ENCODE measurements around the gene MTG1.

Gene MTG1

DNA sequence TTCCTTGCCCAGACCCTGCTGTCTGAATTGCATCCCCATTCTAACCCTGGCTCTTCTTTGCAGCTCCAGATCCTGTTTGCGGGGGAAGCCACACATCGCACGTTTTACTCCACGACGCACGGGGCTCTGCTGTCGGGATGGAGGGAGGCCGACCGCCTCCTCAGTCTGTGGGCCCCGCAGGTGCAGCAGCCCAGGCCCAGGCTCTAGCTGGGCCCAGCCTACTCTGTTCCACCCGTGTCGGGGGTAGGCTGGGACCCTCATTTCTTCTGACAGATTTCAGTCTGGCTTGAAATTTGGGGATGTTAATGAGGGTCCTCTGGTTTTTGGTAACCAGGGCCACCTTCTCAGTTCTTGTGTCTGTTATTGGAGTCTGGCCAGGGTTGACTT, 2.7 kb upstream of the MTG1 start:
- in situ Hi-C loops (cut with MboI; ENCODE audit: low sequenced_read_pairs), result no loop called here
- DNase-seq (ENCODE audit: low spot score in 2 of 2), result no peak
- Histone ChIP-seq H3K4me3 (no peak overlapping the region), H3K4me1 (peaks cover 4% of the 10 kb centered on the region; the same call in 1 of the 2 replicates), H3K9me3 (no peaks in the 10 kb centered on the region), H3K27me3 (ENCODE audit: low read depth) (no peaks in the 10 kb centered on the region), H3K36me3 (replicated peaks) (peaks cover 8% of the 10 kb centered on the region)

DNA sequence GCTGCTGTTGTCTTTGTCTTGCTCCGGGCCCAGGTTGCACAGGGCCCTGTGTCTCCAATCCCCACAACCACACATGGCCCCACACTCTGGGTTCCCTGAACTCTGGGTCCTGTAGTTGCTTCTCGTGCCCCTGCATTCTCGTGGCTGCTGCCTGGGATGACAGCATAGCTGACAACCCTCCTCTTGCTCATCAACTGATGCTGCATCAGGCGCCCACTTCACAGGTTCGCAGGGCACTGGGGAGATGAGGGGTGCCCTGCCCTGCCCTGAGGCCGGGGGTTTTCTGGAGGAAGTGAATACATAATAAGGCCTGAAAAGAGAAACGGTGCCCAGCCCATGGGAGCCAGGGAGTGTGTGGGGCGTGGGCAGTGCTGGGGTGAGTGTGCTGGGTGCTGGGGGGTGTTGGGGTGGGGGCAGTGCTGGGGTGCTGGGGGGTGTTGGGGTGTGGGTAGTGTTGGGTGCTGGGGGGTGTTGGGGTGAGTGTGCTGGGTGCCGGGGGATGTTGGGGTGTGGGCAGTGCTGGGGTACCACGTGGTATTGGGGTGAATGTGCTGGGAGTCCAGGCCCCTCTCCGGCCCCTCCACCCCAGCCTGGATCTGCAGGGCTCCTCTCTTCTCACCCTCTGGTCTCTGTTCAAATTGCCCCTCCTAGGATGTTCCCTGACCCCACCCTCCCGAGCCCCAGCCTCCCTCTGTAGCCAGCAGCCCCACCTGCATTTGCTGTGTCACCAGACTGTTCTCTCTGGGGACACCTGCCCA, 2.0 kb upstream of the MTG1 start:
- no peaks in the 10 kb centered on the region for H3K27me3 ChIP-seq (ENCODE audit: low read depth)
- in situ Hi-C loops (cut with MboI; ENCODE audit: low sequenced_read_pairs), result no loop called here
- H3K4me3 ChIP-seq, result no peak overlapping the region
- peaks cover 4% of the 10 kb centered on the region; the same call in 1 of the 2 replicates for H3K4me1 ChIP-seq
- H3K9me3 ChIP-seq, result no peaks in the 10 kb centered on the region
- DNase-seq (ENCODE audit: low spot score in 2 of 2), result no peak
- H3K36me3 ChIP-seq (replicated peaks), result peaks cover 11% of the 10 kb centered on the region

DNA sequence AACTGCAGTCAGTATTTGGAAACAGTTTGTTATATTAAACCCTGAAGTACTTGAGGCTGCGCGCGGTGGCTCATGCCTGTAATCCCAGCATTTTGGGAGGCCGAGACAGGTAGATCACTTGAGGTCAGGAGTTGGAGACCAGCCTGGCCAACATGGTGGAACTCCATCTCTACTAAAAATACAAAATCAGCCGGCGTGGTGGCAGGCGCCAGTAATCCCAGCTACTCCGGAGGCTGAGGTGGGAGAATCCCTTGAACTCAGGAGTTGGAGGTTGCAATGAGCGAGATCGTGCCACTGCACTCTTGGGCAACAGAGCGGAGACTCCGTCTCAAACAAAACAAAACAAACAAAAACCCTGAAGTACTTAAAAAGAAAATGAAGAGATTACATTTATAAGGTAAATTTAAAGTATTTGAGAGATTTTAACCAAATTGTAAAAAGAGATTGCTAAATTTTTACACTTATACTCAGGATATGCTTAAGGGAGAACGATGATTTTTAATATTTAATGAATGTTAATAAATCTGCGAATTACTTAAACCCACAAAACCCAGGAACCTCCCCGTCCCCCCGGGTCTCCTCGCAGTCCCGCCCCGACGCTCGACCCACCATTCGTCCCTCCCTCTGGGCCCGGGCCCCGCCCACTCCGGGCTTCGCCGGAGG, 425 bp upstream of the MTG1 start:
- peaks cover 4% of the 10 kb centered on the region; the same call in 1 of the 2 replicates for H3K4me1 ChIP-seq
- in situ Hi-C loops (cut with MboI; ENCODE audit: low sequenced_read_pairs), result no loop called here
- DNase-seq (ENCODE audit: low spot score in 2 of 2), result no peak
- H3K36me3 ChIP-seq (replicated peaks), result peaks cover 19% of the 10 kb centered on the region
- H3K4me3 ChIP-seq, result peak overlapping the region; percentile 82
- no peaks in the 10 kb centered on the region for H3K9me3 ChIP-seq
- no peaks in the 10 kb centered on the region for H3K27me3 ChIP-seq (ENCODE audit: low read depth)

DNA sequence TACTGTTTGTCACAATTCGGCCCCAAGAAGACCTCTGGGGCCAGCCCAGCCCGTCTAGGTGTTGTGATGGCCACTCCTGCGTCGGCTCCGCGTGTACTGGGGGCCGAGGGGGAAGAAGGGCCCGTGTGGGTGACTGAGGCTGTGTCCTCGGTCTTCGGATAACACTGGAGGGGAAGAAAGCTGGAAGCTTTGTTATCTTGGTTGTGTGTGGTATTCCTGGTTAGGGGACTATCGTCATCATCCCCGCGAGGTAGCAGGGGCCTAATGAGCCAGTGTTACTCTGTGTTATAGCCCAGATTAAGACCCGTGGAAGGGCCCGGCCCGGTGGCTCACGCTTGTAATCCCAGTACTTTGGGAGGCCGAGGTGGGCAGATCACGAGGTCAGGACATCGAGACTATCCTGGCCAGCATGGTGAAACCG, 854 bp downstream of the MTG1 start:
- in situ Hi-C loops (cut with MboI; ENCODE audit: low sequenced_read_pairs), result no loop called here

DNA sequence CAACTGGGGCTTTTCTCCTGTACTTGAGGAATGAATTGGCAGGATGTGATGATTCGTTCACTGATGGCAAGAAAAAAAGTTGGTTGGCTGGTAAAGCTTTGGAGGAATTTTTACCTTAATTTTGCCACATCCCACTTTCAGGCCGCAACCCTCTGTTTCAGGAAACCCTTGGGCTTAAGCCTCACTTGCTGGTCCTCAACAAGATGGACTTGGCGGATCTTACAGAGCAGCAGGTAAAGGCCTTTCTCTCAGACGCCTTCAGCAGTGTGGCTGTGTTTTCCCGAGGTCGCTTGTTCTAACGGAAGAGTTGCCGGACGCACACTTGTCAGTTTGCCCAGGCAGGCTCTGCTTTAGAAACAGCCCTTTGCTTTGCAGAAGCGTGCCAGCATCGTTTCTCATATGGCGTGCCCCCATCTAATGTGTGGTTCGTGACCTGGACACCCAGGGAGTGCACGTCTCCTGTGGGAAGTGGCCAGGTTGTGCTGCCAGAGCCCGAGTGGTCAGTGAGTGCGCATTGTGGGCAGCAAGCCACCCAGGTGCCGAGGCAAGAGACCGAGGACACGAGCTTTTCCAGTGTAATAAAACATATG, 2.2 kb downstream of the MTG1 start:
- in situ Hi-C loops (cut with MboI; ENCODE audit: low sequenced_read_pairs), result no loop called here
- H3K27me3 ChIP-seq (ENCODE audit: low read depth), result no peaks in the 10 kb centered on the region
- no peak for DNase-seq (ENCODE audit: low spot score in 2 of 2)
- peaks cover 4% of the 10 kb centered on the region; the same call in 1 of the 2 replicates for H3K4me1 ChIP-seq
- peaks cover 41% of the 10 kb centered on the region for H3K36me3 ChIP-seq (replicated peaks)
- no peaks in the 10 kb centered on the region for H3K9me3 ChIP-seq
- H3K4me3 ChIP-seq, result no peak overlapping the region

More for the DNA sequence above, 854 bp downstream of the MTG1 start:
- no peaks in the 10 kb centered on the region for H3K9me3 ChIP-seq
- peak overlapping the region; percentile 82 for H3K4me3 ChIP-seq
- no peaks in the 10 kb centered on the region for H3K27me3 ChIP-seq (ENCODE audit: low read depth)
- H3K4me1 ChIP-seq, result peaks cover 4% of the 10 kb centered on the region; the same call in 1 of the 2 replicates
- DNase-seq (ENCODE audit: low spot score in 2 of 2), result no peak
- H3K36me3 ChIP-seq (replicated peaks), result peaks cover 31% of the 10 kb centered on the region

DNA sequence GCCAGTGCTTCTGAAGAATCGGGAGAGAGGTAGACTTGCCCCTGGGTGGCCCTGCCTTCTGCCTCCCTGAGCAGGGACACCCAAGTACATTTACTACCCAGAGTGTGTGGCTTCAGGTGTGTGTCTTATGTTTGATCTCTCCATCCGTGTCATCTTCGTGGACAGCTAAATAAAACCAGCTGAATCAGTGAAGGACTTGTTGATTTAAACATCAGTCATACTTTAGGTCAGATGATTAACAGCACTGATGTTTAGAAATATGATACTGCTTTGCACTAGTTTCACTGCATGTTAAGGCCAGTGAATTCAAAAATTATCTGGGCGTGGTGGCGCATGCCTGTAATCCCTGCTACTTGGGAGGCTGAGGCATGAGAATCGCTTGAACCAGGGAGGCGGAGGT, 4.0 kb downstream of the MTG1 start:
- H3K9me3 ChIP-seq, result no peaks in the 10 kb centered on the region
- peaks cover 56% of the 10 kb centered on the region for H3K36me3 ChIP-seq (replicated peaks)
- in situ Hi-C loops (cut with MboI; ENCODE audit: low sequenced_read_pairs), result no loop called here
- H3K4me1 ChIP-seq, result peaks cover 4% of the 10 kb centered on the region; the same call in 1 of the 2 replicates
- no peak for DNase-seq (ENCODE audit: low spot score in 2 of 2)
- H3K4me3 ChIP-seq, result no peak overlapping the region
- H3K27me3 ChIP-seq (ENCODE audit: low read depth), result no peaks in the 10 kb centered on the region

DNA sequence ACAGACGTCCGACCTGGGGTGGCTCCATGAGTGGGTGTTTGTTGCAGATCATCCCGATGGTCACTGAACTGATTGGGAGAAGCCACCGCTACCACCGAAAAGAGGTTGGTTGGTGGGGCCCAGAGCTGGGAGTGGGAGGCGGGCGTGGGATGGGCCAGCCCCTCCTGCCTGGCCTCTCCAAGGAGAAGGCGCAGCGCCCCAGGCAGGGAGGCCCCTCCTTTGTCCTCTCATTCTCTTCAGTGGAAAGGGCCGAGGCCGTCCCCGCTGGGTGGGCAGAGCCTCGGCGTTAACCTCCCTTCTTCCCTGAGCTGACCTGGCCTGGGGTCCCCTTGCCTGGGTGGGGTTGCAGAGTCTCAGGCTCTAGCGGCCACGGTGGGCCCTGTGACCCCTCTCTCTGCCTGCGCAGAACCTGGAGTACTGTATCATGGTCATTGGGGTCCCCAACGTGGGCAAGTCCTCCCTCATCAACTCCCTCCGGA, 5.2 kb downstream of the MTG1 start:
- H3K27me3 ChIP-seq (ENCODE audit: low read depth), result no peaks in the 10 kb centered on the region
- H3K9me3 ChIP-seq, result no peaks in the 10 kb centered on the region
- no peaks in the 10 kb centered on the region for H3K4me1 ChIP-seq
- no peak overlapping the region for H3K4me3 ChIP-seq
- DNase-seq (ENCODE audit: low spot score in 2 of 2), result no peak
- H3K36me3 ChIP-seq (replicated peaks), result peaks cover 60% of the 10 kb centered on the region
- in situ Hi-C loops (cut with MboI; ENCODE audit: low sequenced_read_pairs), result no loop called here

DNA sequence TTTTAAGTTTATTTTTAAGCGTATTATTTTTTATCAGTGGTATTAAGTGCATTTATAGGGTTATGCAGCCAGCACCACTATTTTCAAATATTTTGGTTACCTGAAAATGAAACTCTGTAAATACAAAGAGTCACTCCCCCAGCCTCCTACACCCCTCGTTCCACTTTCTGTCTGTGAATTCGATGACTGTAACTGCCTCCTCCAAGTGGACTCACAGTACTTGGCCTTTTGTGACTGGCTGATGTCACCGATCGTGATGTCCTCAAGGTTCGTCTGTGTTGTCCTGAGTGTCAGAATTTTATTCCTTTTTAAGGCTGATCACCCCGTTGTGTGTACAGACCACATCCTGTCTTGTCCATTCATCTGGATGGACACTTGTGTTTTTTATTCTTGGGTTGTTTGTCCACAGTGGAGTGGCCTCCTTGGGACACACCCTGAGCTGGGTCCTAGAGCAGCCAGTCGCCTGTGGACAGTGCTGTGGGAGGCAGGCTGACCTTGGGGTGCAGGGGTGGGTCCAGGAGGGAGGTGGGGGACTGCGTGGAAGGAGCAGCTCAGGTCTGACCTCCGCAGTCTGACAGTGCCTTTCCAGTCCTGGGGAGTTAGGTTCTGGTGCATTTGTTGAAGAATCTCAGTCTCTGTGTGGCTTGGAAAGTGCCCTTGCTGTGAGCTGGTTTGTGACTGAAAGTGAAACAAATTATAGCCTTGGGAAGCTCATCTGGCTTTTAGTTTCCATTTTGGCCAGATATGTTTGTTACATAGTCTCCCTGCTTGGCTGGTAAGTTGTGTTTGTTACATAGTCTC, 6.9 kb downstream of the MTG1 start:
- no peaks in the 10 kb centered on the region for H3K27me3 ChIP-seq (ENCODE audit: low read depth)
- in situ Hi-C loops (cut with MboI; ENCODE audit: low sequenced_read_pairs), result no loop called here
- no peaks in the 10 kb centered on the region for H3K9me3 ChIP-seq
- no peak overlapping the region for H3K4me3 ChIP-seq
- no peaks in the 10 kb centered on the region for H3K4me1 ChIP-seq
- H3K36me3 ChIP-seq (replicated peaks), result peaks cover 68% of the 10 kb centered on the region
- DNase-seq (ENCODE audit: low spot score in 2 of 2), result no peak

DNA sequence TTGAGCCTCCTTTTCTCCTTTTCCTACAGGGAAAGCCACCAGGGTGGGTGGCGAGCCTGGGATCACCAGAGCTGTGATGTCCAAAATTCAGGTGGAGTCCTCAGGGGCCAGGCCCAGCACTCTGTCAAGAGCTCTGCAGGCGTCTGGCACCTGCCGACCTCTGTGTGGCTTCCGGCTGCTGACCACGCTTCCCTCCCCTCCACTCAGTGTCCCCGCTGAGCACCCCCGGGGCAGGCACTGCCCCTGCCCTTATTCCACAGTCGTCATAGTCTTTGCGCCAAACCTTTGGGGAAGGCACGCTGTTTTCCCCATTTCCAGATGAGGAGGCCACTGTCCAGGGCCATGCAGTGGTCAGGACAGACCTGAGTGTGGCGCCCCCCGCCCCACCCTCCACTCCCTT, 7.5 kb downstream of the MTG1 start:
- in situ Hi-C loops (cut with MboI; ENCODE audit: low sequenced_read_pairs), result no loop called here
- no peak overlapping the region for H3K4me3 ChIP-seq

DNA sequence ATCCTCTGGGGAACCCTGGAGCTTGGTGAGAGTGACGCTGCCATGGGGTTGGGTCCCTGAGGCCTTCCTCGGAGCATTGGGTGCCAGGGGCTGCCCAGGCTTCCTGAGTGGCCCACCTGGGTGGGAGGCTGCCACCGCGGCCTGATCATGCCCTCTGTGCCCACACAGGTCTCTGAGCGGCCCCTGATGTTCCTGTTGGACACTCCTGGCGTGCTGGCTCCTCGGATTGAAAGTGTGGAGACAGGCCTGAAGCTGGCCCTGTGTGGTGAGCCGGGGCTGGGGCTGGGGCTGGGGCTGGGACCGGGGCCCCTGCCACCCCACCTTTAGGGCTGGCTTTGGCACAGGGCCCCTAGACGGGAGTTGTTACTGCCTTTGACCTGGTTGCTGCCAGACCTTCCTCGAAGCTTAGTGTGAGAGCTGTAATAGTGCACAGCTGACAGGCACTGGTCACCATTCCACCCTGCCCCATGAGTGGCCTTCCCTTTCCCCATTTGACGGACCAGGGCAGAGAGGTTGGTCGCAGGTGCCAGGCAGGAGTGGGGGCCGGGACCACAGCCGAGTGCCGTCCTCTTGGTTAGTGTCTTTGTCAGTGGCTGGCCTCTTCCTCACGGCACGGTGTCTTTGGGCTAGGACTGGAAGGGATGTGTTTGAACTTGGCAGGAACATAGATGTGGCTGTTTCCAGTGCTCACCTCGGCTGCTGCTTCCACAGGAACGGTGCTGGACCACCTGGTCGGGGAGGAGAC, 8.2 kb downstream of the MTG1 start:
- Histone ChIP-seq H3K36me3 (replicated peaks) (peaks cover 71% of the 10 kb centered on the region), H3K4me1 (no peaks in the 10 kb centered on the region), H3K4me3 (no peak overlapping the region), H3K9me3 (no peaks in the 10 kb centered on the region), H3K27me3 (ENCODE audit: low read depth) (no peaks in the 10 kb centered on the region)
- DNase-seq (ENCODE audit: low spot score in 2 of 2), result no peak
- in situ Hi-C loops (cut with MboI; ENCODE audit: low sequenced_read_pairs), result no loop called here

More for the DNA sequence above, 7.5 kb downstream of the MTG1 start:
- Histone ChIP-seq H3K4me1 (no peaks in the 10 kb centered on the region), H3K9me3 (no peaks in the 10 kb centered on the region), H3K36me3 (replicated peaks) (peaks cover 66% of the 10 kb centered on the region), H3K27me3 (ENCODE audit: low read depth) (no peaks in the 10 kb centered on the region)
- no peak for DNase-seq (ENCODE audit: low spot score in 2 of 2)

DNA sequence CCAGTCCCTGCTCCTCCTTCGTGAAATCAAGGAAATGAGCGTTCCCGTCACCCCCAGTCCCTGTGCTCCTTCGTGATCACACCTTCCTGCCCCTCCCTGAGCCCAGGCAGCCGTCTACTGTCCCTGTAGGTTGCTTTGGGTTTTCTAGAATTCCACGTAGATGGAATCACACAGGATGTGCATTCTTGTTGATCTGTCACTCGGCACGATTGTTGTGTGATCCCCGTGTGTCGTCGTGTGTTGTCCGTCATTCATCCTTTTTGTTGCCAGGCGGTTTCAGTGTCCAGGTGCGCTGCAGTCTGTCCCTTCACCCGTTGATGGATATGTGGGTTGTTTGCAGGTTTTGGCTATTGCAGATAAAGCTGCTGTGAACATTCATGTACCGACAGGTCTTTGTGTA, 9.4 kb downstream of the MTG1 start:
- DNase-seq (ENCODE audit: low spot score in 2 of 2), result no peak
- Histone ChIP-seq H3K9me3 (no peaks in the 10 kb centered on the region), H3K4me3 (no peak overlapping the region), H3K27me3 (ENCODE audit: low read depth) (no peaks in the 10 kb centered on the region), H3K4me1 (no peaks in the 10 kb centered on the region), H3K36me3 (replicated peaks) (peaks cover 77% of the 10 kb centered on the region)
- in situ Hi-C loops (cut with MboI; ENCODE audit: low sequenced_read_pairs), result no loop called here

DNA sequence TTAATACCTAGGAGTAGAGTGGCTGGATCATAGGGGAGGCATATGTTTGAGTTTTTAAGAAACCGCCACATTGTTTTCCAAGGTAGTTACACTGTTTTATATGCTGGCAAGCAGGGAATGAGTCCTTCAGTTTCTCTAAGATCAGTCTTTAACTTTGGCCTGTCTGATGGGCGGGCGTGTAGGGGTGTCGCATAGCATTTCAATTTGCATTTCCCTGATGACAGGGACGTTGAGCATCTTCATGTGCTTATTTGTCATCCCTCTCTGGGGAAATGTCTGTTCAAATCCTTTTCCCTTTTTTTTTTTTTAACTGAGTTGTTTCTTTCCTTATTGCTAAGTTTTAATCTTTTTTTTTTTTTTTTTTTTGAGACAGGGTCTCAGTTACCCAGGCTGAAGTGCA, 9.8 kb downstream of the MTG1 start:
- no peaks in the 10 kb centered on the region for H3K9me3 ChIP-seq

DNA sequence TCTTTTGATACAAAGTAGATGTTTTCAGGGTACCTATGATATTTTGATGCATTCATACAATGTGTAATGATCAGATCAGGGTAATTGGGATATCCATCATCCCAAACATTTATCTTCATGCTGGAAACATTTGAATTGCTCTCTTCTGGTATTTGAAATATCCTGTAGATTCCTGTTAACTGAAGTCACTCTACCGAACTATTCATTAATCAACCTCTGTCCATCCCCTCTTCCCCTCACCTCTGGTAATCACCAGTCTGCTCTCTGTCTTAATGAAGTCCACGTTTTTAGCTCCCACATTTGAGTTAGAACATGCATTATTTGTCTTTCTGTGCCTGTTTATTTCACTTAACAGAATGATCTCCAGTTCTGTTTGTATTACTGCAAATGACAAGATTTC, 11.3 kb downstream of the MTG1 start:
- H3K27me3 ChIP-seq (ENCODE audit: low read depth), result no peaks in the 10 kb centered on the region
- in situ Hi-C loops (cut with MboI; ENCODE audit: low sequenced_read_pairs), result no loop called here
- no peaks in the 10 kb centered on the region for H3K9me3 ChIP-seq
- H3K4me1 ChIP-seq, result no peaks in the 10 kb centered on the region
- peaks cover 76% of the 10 kb centered on the region for H3K36me3 ChIP-seq (replicated peaks)
- H3K4me3 ChIP-seq, result no peak overlapping the region
- DNase-seq (ENCODE audit: low spot score in 2 of 2), result no peak

More for the DNA sequence above, 9.8 kb downstream of the MTG1 start:
- no peak overlapping the region for H3K4me3 ChIP-seq
- peaks cover 73% of the 10 kb centered on the region for H3K36me3 ChIP-seq (replicated peaks)
- no peaks in the 10 kb centered on the region for H3K4me1 ChIP-seq
- DNase-seq (ENCODE audit: low spot score in 2 of 2), result no peak
- in situ Hi-C loops (cut with MboI; ENCODE audit: low sequenced_read_pairs), result no loop called here
- H3K27me3 ChIP-seq (ENCODE audit: low read depth), result no peaks in the 10 kb centered on the region

All from HAP-1 (cell line).